Prostate gland (tissue), 2 donors: ENCODE measurements around the gene LAMTOR5.

Experiments used
- CTCF ChIP-seq, 4 experiments: fragments of 200-600 bp in 2 of 4; fragments of 450-650 bp in 2 of 4; sonication (generic) in 2 of 4; IDR thresholded peaks; 1 replicate in 3 of 4; 2 replicates in 1 of 4; pipeline ENCODE4 v1.5.1; 2016 to 2019; ENCODE audit warnings: antibody characterized with exemption in 4 of 4, mild to moderate bottlenecking in 2 of 4, moderate library complexity in 2 of 4
- POLR2A ChIP-seq: fragments of 450-650 bp; IDR thresholded peaks from one replicate; pipeline ENCODE4 v1.6.1; 2016; ENCODE audit warnings: antibody characterized with exemption, mild to moderate bottlenecking
- POLR2AphosphoS5 ChIP-seq: sonication (generic); formaldehyde crosslinking; IDR thresholded peaks from one replicate; pipeline ENCODE4 v1.6.1; 2017; ENCODE audit warnings: antibody characterized with exemption

GRCh38 chr1:110364221-110364620 is 43.3 kb downstream of the LAMTOR5 start:
- no peak for TF ChIP-seq CTCF (IDR thresholded peaks at IDR 0.05)
- TF ChIP-seq POLR2A = no peak
- no peak for TF ChIP-seq POLR2AphosphoS5
